Heart left ventricle (tissue), 16 donors: ENCODE results near the gene POLR2J2. TPM values are rescaled to one million over a fixed set of nuclear protein-coding genes. Genes with fewer than 3 reads are reported as not detected.
"Not testable (repeated sequence)": the region's sequence is repeated elsewhere in the genome, so short reads cannot be mapped to it uniquely, and the experiment has no call there.

ENCODE experiments used
- ATAC-seq, 4 donors: fragments of 200-7000 bp; cut with Tn5 transposase; one replicate each; pipeline ENCODE4 v1.9.1; 2020 to 2022; ENCODE audit warnings: moderate library complexity in 4 of 4, mild to moderate bottlenecking in 3 of 4, moderate number of reproducible peaks in 1 of 4
- DNase-seq, 5 donors: peaks; one replicate each; pipeline ENCODE4 v3.0.0-alpha.2; 2020
- H3K27ac ChIP-seq, 12 donors: fragments of 200-600 bp; sonication (generic) in 4 of 12; one replicate each; pipeline versions ENCODE4 v1.5.0 to v1.8.0; 2016 to 2022; ENCODE audit warnings: mild to moderate bottlenecking in 2 of 12
- H3K27me3 ChIP-seq, 9 donors: fragments of 200-600 bp; sonication (generic) in 2 of 9; one replicate each; pipeline versions ENCODE4 v1.5.1 to v1.8.0; 2016 to 2022; ENCODE audit warnings: mild to moderate bottlenecking in 3 of 9
- H3K36me3 ChIP-seq, 9 donors: fragments of 200-600 bp; sonication (generic) in 2 of 9; one replicate each; pipeline versions ENCODE4 v1.5.0 to v1.8.0; 2018 to 2022; ENCODE audit warnings: mild to moderate bottlenecking in 2 of 9
- H3K4me1 ChIP-seq, 12 donors: fragments of 200-600 bp; sonication (generic) in 4 of 12; one replicate each; pipeline versions ENCODE4 v1.5.0 to v1.8.0; 2016 to 2022; ENCODE audit warnings: mild to moderate bottlenecking in 3 of 12
- H3K4me3 ChIP-seq, 12 donors: fragments of 200-600 bp; sonication (generic) in 4 of 12; one replicate each; pipeline versions ENCODE4 v1.5.0 to v1.8.0; 2017 to 2022; ENCODE audit warnings: mild to moderate bottlenecking in 9 of 12, moderate library complexity in 4 of 12
- H3K9me3 ChIP-seq, 12 donors: fragments of 200-600 bp; sonication (generic) in 4 of 12; one replicate each; pipeline versions ENCODE4 v1.5.0 to v1.8.0; 2016 to 2022; ENCODE audit warnings: mild to moderate bottlenecking in 1 of 12
- WGBS, 4 donors: extraction: QIAGEN DNeasy Blood & Tissue Kit in 2 of 4; methylation state at CpG; one replicate each; pipeline versions ENCODE4 v1.1.5 to v1.1.7; 2013 to 2018; 5-methylcytosine and 5-hydroxymethylcytosine counted together
- intact Hi-C, 10 donors: fragments of 100-400 bp; cut with DNase I; formaldehyde crosslinking; loops; one replicate each; pipeline versions ENCODE4 v1.11.1 to v1.14.2; 2022
- polyA plus RNA-seq, 2 donors: library from polyadenylated mRNA; stranded (reverse); fragments of 200-250 nt; gene quantifications; one replicate each; pipeline ENCODE4 v1.2.3, GENCODE V29; 2013
- total RNA-seq, 9 donors: library from RNA; depleted of rRNA in 2 of 9; stranded (reverse); fragments of >200 nt in 2 of 9; fragmentation: NEBNext Ultra II Directional in 3 of 9; extraction: Animal tissue kit (Norgen Biotek cat#: 25700) in 3 of 9; gene quantifications; one replicate each; pipeline versions ENCODE4 v1.1.0 to v1.2.4, GENCODE V29; 2016 to 2023
- donor health status: ischemic (EF 13 %, LVEDD 7.1; RV severe dilation, severe dysfunction).
- donor health status: healthy with polysubstance abuse.
- donor health status: DM: no; HTN: yes; CAD: no.
- donor health status: DM: no; HTN: no; CAD: no.
- donor health status: ischemic (EF 25% LVEDD 6.9; RV normal size, moderate dysfunction).
- donor health status: ischemic (EF 25% LVEDD 5.7; RV mildly dilated, moderate dysfunction).
- donor health status: healthy.
- donor health status: DM: yes; HTN: yes; CAD: no.
- donor health status: ischemic (EF 35%, LVEDD 5.7; RV mildly dilated, moderate dysfunction).
- donor health status: nonischemic (EF 11% LVEDD 7.7; RV severe dilation, severe dysfunction).
- donor health status: DM: yes; HTN: yes; CAD: no.
- donor health status: PGD.
- donor health status: ischemic (EF 29% LVEDD 5.4; RV normal size, mild dysfunction).
- donor health status: nonischemic (EF 23%, LVEDD 6.1; RV moderate dilation, normal function).

The POLR2J2 gene
- total and polyA plus RNA-seq, 11 donors = 0.79 to 12.9 (median 3.3) TPM; not detected in 1

DNA sequence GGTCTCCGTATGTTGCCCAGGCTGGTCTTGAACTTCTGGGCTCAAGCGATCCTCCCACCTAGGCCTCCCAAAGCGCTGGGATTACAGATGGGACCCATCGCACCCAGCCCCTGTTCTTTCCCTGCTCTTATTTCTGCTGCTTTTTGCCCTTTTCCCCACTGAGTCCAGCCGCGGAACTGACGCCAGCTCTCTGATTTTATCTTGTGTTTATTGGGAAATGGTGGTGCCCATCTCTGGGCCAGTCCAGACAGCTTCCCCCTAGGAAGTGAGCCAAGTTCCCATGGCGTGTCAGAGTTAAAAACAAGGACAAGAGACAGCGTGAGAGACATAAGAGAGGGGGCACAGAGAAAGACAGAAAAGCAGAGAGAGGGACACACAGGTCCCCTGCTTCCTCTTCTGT, 40.8 kb downstream of the POLR2J2 start:
- ATAC-seq, H3K4me3 ChIP-seq, H3K9me3 ChIP-seq, H3K27ac ChIP-seq, intact Hi-C loops, H3K27me3 ChIP-seq, H3K4me1 ChIP-seq, H3K36me3 ChIP-seq: not testable (repeated sequence)
- WGBS, 4 donors = 20 to 82% (median 79%) methylated on average over 2 to 6 of the region's 9 CpGs; no CpG with 5 or more reads in 1 of the 4 donors
- DNase-seq = peak in 3 of 5 donors; percentile 6 to 21 (median 10)

DNA sequence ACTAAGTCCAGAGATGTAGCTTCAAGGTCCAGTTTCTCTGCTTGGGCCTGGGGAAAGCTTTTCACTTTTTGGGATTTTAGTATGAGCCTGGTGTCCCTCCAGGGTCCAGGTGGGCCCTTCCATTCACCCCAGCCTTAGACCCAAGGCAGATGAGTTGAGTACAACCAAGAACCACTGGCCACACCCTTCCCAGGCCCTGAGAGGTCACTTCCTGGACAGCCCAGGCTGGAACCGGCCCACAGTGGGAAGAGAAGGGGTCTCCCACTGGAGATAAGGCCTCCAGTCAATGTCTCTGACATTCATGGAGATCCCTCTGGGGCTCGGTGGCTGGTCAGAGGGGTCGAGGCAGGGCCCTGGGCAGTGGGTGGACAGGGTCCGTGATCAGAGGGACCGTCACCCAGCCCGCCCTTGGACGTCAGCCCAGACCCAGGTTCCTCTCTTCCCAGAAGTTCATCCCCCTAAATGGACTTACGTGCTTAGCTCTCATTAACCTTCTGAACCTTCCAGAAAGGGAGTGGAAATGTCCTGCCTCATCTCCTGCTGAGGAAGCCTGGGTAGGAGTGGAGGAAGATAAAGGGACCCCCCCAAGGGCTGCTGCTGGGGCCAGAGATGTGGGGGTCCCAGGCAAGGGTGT, 44.1 kb downstream of the POLR2J2 start:
- H3K36me3 ChIP-seq, H3K4me3 ChIP-seq, intact Hi-C loops, H3K9me3 ChIP-seq, DNase-seq, H3K4me1 ChIP-seq, H3K27me3 ChIP-seq: not testable (repeated sequence)
- no CpG with 5 or more reads among the region's 8 CpGs for WGBS, 4 donors
- peak overlapping the region in 1 of 12 donors; percentile 43 for H3K27ac ChIP-seq
- ATAC-seq = peak; percentile 18 to 66 (median 48)

DNA sequence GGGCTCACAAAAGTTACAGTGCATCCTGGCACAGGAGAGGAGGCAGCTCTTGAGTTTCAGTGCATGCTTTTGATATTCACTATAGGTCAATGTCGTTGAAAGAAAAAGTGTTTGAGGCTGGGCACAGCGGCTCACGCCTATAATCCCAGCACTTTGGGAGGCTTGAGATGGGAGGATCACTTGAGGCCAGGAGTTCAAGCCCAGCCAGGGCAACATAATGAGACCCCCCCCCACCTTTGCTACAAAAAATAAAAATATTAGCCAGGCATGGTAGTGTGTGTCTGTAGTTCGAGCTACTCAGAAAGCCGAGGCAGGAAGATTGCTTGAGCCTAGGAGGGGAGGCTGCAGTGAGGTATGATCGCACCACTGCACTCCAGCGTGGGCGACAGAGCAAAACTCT, 53.3 kb downstream of the POLR2J2 start:
- ATAC-seq, DNase-seq, H3K9me3 ChIP-seq, H3K27me3 ChIP-seq, H3K4me3 ChIP-seq, H3K4me1 ChIP-seq, intact Hi-C loops, H3K27ac ChIP-seq, H3K36me3 ChIP-seq: not testable (repeated sequence)
- WGBS, 4 donors = 81 to 90% methylated on average over 3 to 5 of the region's 8 CpGs; no CpG with 5 or more reads in 2 of the 4 donors

DNA sequence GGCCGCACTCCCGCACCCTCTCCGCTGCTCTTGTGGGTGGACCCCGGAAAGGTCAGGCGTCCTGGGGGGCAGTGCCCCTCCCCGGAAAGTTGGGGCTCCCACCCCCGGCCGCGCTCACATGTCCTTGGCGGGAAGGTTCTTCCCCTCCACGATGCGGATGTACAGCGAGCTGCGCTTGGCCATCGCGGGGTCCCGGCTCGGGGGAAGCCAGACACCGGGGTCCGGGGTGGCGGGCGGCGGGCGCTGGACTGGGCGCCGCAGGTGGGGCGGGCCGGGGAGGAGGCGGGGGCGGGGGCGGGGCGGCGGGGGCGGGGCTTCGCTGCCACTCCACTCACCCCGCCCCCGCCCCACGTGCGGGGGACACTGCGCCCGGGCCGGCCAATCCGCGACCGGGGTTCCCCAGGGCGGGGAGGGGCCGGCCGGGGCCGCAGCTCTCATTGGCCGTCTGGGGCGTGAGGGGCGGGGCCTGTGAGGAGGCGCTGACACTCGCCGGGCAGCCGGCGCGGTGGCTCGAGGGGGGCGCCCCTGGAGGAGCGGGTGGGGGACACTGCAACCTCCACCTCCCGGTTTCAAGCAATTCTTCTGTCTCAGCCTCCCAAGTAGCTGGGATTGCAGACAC, 54.8 kb downstream of the POLR2J2 start, which contains the start of gene RASA4:
RASA4 (minus strand) TSS at position 250 of the 619 bp plus-strand sequence; CDS start at position 183, 67 bp downstream.
- H3K27ac ChIP-seq, H3K4me1 ChIP-seq, H3K36me3 ChIP-seq, H3K27me3 ChIP-seq, intact Hi-C loops, H3K9me3 ChIP-seq: not testable (repeated sequence)
- DNase-seq (peak; percentile 53 to 82 (median 70)), ATAC-seq (peak; percentile 87 to 96 (median 94))
- 1 to 2% methylated on average over 16 to 25 of the region's 62 CpGs; no CpG with 5 or more reads in 2 of the 4 donors for WGBS, 4 donors
- peak within 1 kb of the TSS in 10 of 12 donors; percentile 41 to 60 (median 54) for H3K4me3 ChIP-seq

Other genes with a start within 250 kb of the POLR2J2 start
- gene ORAI2, start 238.1 kb downstream of the POLR2J2 start, total RNA-seq = 10 to 100 TPM in 2 of 9 donors, 1 to 10 TPM in 7; 1.9 to 22.0 (median 4.8) TPM
- gene ORAI2, start 238.1 kb downstream of the POLR2J2 start, polyA plus RNA-seq = 10 to 100 TPM in 1 of 2 donors, 1 to 10 TPM in 1; 1.1 to 10.6 TPM
- 10 to 100 TPM in 2 of 9 donors, 1 to 10 TPM in 7; 4.9 to 19.4 (median 6.5) TPM for gene ALKBH4, start 206.8 kb downstream of the POLR2J2 start, total RNA-seq
- gene ALKBH4, start 206.8 kb downstream of the POLR2J2 start, polyA plus RNA-seq = 1 to 10 TPM; 6.8 to 7.9 TPM
- 10 to 100 TPM in 4 of 9 donors, 1 to 10 TPM in 5; 7.6 to 24.9 (median 9.7) TPM for gene LRWD1, start 206.7 kb downstream of the POLR2J2 start, total RNA-seq
- gene LRWD1, start 206.7 kb downstream of the POLR2J2 start, polyA plus RNA-seq = 10 to 100 TPM in 1 of 2 donors, 1 to 10 TPM in 1; 4.7 to 26.4 TPM
- gene POLR2J, start 192.7 kb downstream of the POLR2J2 start, total RNA-seq = 10 to 100 TPM; 34.4 to 72.9 (median 47.4) TPM
- gene POLR2J, start 192.7 kb downstream of the POLR2J2 start, polyA plus RNA-seq = 100 to 1,000 TPM in 1 of 2 donors, 10 to 100 TPM in 1; 86.3 to 227 TPM
- 10 to 100 TPM in 2 of 9 donors, 1 to 10 TPM in 7; 3.3 to 28.1 (median 7.1) TPM for gene RASA4B, start 153.9 kb downstream of the POLR2J2 start, total RNA-seq
- 1 to 10 TPM; 2.7 to 3.2 TPM for gene RASA4B, start 153.9 kb downstream of the POLR2J2 start, polyA plus RNA-seq
- gene UPK3BL2, start 128.0 kb downstream of the POLR2J2 start, total RNA-seq = 10 to 100 TPM in 2 of 9 donors, 1 to 10 TPM in 7; 1.9 to 20.6 (median 5.7) TPM
- 1 to 10 TPM; 1.2 to 5.8 TPM for gene UPK3BL2, start 128.0 kb downstream of the POLR2J2 start, polyA plus RNA-seq
- under 1 TPM in 1 of 9 donors, not detected in 8; 0.24 TPM for gene SPDYE2, start 120.4 kb downstream of the POLR2J2 start, total RNA-seq
- gene SPDYE2, start 120.4 kb downstream of the POLR2J2 start, polyA plus RNA-seq = under 1 TPM in 1 of 2 donors, not detected in 1; 0.15 TPM
- 10 to 100 TPM in 6 of 9 donors, 1 to 10 TPM in 3; 4.8 to 32.9 (median 12.0) TPM for gene POLR2J3, start 99.1 kb downstream of the POLR2J2 start, total RNA-seq
- 10 to 100 TPM; 31.7 to 67.7 TPM for gene POLR2J3, start 99.1 kb downstream of the POLR2J2 start, polyA plus RNA-seq
- gene RASA4, start 54.9 kb downstream of the POLR2J2 start, total RNA-seq = 100 to 1,000 TPM in 1 of 9 donors, 10 to 100 TPM in 5, 1 to 10 TPM in 3; 6.3 to 106 (median 14.9) TPM
- 1 to 10 TPM; 8.1 to 9.4 TPM for gene RASA4, start 54.9 kb downstream of the POLR2J2 start, polyA plus RNA-seq
- 10 to 100 TPM in 7 of 9 donors, 1 to 10 TPM in 2; 6.0 to 29.2 (median 12.8) TPM for gene UPK3BL1, start 28.9 kb downstream of the POLR2J2 start, total RNA-seq
- gene UPK3BL1, start 28.9 kb downstream of the POLR2J2 start, polyA plus RNA-seq = 10 to 100 TPM in 1 of 2 donors, 1 to 10 TPM in 1; 8.3 to 30.9 TPM
- not detected for gene SPDYE2B, start 21.3 kb downstream of the POLR2J2 start, total RNA-seq
- not detected for gene SPDYE2B, start 21.3 kb downstream of the POLR2J2 start, polyA plus RNA-seq
- 10 to 100 TPM in 1 of 9 donors, 1 to 10 TPM in 8; 5.6 to 10.2 (median 8.4) TPM for gene FAM185A, start 77.3 kb upstream of the POLR2J2 start, total RNA-seq
- 1 to 10 TPM; 3.4 to 6.0 TPM for gene FAM185A, start 77.3 kb upstream of the POLR2J2 start, polyA plus RNA-seq
- gene LRRC17, start 241.3 kb upstream of the POLR2J2 start, total RNA-seq = 10 to 100 TPM in 1 of 9 donors, 1 to 10 TPM in 6, under 1 TPM in 2; 0.72 to 10.8 (median 4.1) TPM
- 1 to 10 TPM; 1.4 to 2.8 TPM for gene LRRC17, start 241.3 kb upstream of the POLR2J2 start, polyA plus RNA-seq